GM18508 (cell line): ENCODE results near the gene ENPP6.
"Not testable (repeated sequence)": the region's sequence is repeated elsewhere in the genome, so short reads cannot be mapped to it uniquely, and the experiment has no call there.

ENCODE experiments used
- ATAC-seq: cut with Tn5 transposase; IDR thresholded peaks from one replicate; pipeline ENCODE4 v1.9.1; 2021; ENCODE audit warnings: moderate number of reproducible peaks; ENCODE audit not compliant: insufficient read depth, unreplicated experiment

ENPP6 gene

DNA sequence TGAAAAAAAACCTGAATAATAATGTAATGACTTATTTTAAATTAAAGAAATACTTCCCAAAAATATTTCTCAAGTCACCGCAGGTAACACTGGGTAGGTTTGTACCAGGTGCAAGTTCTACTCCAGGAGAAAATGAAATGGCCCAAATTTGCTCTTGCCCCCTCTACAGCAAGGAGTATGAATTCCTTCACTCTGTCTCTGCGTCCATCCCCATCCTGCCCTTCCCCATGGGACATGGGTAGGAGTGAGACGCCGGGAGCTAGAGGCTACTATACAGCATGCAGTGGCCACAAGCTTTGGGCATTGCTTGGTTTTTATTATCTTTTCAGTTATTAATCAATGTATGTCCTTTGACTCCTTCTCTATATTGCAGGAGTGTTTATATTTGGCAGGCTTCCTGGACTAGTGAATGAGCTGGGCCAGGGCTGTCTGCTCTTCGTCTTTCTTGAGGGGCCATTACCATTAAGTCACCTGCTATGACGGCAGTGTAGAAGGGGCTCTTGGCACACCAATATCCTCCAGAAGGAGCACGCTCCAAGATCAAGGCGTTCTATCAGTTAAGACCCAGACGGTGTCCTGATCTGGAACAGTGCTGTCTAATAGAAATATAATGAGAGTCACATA lies 149.6 kb downstream of the ENPP6 start:
- ATAC-seq, result no peak

- ATAC-seq, result no peak
Observed at GRCh38 chr4:184066584-184067300, 150.9 kb downstream of the ENPP6 start.

DNA sequence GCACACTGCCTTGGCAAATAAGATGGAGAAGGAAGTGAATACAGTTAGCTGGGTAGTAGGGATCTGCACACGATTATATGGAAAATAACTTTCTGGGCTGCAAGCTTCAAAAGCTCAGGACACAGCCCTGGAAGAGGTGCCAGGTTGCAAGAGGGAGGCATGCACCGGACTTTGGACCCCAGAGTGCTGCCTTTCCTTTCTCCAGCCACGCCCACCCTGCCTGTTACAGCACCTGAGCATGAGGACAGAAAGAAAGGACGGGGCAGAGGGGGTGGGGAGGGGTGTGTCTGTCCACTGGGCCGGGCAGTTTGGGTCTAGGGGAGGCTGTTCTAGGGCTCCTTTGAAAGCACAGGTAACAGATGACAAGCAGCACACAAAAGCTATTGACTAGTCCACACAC lies 152.8 kb downstream of the ENPP6 start:
- no peak for ATAC-seq

DNA sequence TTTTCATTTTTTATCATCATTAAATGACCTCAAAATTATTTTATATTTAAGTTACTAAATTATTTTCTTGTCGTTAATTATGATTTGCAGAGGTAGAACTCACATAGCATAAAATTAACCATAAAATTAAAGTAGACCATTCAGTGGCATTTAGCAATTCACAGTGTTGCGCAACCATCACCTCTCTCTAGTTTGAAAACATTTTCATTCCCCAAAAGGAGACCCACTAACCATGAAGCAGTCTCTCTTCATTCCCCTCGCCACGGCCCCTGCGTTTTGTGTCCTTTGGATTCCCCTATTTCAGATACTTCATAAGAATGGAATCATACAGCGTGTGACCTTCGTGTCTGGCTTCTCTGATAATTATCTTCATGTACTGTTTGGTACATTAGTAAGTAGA lies 154.9 kb downstream of the ENPP6 start:
- ATAC-seq, result no peak

GRCh38 chr4:184061582-184061981 lies 156.1 kb downstream of the ENPP6 start:
- no peak for ATAC-seq

GRCh38 chr4:184059099-184059498 lies 158.6 kb downstream of the ENPP6 start:
- no peak for ATAC-seq

- ATAC-seq, result no peak
Observed at GRCh38 chr4:184058026-184058425, 159.6 kb downstream of the ENPP6 start.

GRCh38 chr4:184056877-184057276 lies 160.8 kb downstream of the ENPP6 start:
- no peak for ATAC-seq

GRCh38 chr4:184053434-184053833 lies 164.2 kb downstream of the ENPP6 start:
- ATAC-seq, result no peak

GRCh38 chr4:184052616-184053015 lies 165.1 kb downstream of the ENPP6 start:
- no peak for ATAC-seq

GRCh38 chr4:184051262-184051661 lies 166.4 kb downstream of the ENPP6 start:
- ATAC-seq, result not testable (repeated sequence)

DNA sequence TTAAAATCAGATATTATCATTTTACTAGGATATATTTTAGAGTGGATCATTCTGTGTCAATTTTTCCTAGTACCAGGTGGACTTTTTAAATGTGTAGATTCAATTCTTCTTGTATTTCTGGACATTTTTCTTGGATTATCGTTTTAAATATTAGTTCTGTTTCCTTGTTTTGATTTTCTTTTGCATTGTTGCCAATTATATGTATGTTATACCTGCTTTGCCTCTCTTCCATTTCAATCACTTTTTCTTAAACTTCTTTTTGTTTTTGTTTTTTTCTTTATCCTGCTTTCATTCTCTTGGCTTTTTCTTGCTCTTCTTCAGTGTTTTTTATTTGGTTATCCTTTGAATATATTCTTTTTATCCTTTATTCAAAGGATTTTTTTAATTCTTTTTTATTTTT lies 171.5 kb downstream of the ENPP6 start:
- no peak for ATAC-seq

DNA sequence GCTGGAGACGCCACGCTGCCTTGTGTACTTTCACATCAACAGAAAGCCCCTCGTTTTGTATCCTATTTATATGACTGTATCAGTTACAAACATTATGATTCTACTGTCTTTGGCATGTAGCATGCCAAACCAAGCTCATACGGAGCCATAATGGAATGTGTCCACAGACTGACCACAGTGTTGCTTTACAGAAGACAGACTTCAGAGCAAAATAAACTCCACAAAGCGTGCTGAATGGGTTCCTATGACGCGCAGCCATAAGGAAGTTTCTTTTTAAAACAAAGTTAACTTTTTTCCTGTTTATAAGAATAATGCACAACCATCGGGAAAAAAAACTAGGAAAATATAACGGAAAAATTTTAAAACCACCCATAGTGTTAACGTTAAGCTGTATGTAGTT lies 176.5 kb downstream of the ENPP6 start:
- no peak for ATAC-seq

DNA sequence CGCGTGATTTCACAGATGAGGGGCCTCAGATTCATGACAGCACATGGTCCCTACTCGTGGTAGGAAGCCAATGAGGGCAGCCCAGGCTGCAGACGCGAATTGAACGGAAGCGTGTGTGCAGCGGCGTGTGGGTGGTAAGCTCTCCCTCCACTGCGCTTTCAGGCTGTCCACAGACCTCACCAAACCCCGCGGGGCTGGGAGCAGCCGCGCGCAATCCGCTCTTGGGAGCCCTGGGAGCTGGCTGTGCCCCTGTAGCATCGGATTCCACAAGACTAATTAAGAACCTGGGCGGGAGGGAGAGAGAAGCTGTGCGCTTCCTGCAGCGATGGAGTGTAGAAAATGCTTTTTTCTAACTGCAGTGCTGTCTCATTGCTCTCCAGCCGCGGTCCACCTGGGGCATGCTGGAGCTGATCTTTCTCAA lies 177.7 kb downstream of the ENPP6 start:
- no peak for ATAC-seq
